ENCODE data around the gene TCFL5. TPM values are rescaled to one million over a fixed set of nuclear protein-coding genes. Genes with fewer than 3 reads are reported as not detected.
"Not testable (repeated sequence)": the region's sequence is repeated elsewhere in the genome, so short reads cannot be mapped to it uniquely, and the experiment has no call there.

Gene TCFL5
- total RNA-seq, 1 experiment from 2014 or later, result 20.4 TPM

DNA sequence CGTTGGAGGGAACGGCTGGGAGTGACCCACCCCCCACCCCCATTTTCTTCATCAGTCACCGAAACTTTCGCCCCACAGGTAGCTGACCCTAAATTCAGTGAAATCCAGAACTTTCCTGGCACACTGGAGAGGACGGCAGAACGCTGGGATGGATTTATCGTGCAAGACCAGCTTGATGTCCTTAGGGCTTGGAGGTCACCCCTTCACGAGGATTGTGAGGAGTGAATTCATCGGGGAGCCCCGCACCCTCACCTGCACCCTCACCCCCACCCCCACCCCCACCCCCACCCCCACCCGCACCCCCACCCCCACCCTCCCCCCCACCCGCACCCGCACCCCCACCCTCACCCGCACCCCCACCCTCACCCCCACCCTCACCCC lies 13.3 kb upstream of the TCFL5 start (continued):
- TF ChIP-seq, protein P1, sequence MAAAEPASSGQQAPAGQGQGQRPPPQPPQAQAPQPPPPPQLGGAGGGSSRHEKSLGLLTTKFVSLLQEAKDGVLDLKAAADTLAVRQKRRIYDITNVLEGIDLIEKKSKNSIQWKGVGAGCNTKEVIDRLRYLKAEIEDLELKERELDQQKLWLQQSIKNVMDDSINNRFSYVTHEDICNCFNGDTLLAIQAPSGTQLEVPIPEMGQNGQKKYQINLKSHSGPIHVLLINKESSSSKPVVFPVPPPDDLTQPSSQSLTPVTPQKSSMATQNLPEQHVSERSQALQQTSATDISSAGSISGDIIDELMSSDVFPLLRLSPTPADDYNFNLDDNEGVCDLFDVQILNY (CRISPR knock-in tag; IDR thresholded peaks at IDR 0.05), result no peak
- TF ChIP-seq RELA (CRISPR knock-in tag; IDR thresholded peaks at IDR 0.05; ENCODE audit: borderline replicate concordance), result no peak
- no peak for TF ChIP-seq FOXK1 (CRISPR knock-in tag; IDR thresholded peaks at IDR 0.05)
- TF ChIP-seq, protein P2, sequence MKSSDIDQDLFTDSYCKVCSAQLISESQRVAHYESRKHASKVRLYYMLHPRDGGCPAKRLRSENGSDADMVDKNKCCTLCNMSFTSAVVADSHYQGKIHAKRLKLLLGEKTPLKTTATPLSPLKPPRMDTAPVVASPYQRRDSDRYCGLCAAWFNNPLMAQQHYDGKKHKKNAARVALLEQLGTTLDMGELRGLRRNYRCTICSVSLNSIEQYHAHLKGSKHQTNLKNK (CRISPR knock-in tag; IDR thresholded peaks at IDR 0.05), result no peak

DNA sequence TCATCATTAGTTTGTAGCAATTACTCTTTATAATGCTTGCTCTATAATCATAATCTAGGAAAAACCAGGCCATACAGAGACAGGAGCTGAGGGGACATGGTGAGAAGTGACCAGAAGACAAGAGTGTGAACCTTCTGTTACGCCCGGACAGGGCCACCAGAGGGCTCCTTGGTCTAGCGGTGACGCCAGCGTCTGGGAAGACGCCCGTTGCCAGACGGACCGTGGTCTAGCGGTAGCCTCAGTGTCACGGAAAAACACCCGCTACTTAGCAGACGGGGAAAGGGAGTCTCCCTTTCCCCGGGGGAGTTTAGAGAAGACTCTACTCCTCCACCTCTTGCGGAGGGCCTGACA lies 12.0 kb upstream of the TCFL5 start:
- 0 out of 2 replicates have a peak, but pooled peaks have one; percentile 15 for TF ChIP-seq GABPB1 (CRISPR knock-in tag; IDR thresholded peaks at IDR 0.05)
- 0 out of 2 replicates have a peak, but pooled peaks have one; percentile 10 for TF ChIP-seq SMAD4 (CRISPR knock-in tag; IDR thresholded peaks at IDR 0.05)
- CTCF ChIA-PET, result interaction anchor here (0.8 to 2.3 kb wide), 9 partner anchors 21 to 299 kb away, joined by 3 to 8 read pairs (median 4); partner anchors contain the start of gene BHLHE23
- H3K27me3 Mint-ChIP-seq (ENCODE audit: low read depth); H3K9me3 Mint-ChIP-seq; POLR2A ChIA-PET; H3K27ac Mint-ChIP-seq; ATAC-seq; H3K36me3 Mint-ChIP-seq: not testable (repeated sequence)
- peak; percentile 79 for DNase-seq (ENCODE audit: low spot score)
- Mint-ChIP-seq H3K4me3 (0 out of 2 replicates have a peak overlapping the region, but pooled peaks have one; percentile 50), H3K4me1 (peaks cover 30% of the 10 kb centered on the region)

DNA sequence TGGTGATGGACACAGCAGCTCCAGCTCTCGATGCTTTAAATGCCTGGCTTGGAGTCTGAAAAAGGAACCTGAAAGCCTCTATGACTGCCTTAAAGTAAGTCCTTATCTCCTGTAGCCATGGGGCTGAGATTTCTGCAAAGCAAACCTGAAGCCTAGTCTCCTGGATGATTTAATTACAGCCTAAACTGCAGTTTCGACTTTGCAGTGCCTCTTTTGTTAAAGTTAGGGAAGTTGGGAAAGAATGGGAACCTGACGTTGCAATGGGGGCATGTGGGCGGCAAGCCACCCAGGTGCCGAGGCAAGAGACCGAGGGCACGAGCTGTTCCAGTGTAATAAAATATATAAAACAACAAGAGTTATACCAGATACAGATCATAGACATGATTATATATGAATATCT lies 11.7 kb upstream of the TCFL5 start:
- DNase-seq (ENCODE audit: low spot score) (no peak), ATAC-seq (no peak)
- ChIA-PET CTCF (interaction anchor here (0.8 to 2.3 kb wide), 9 partner anchors 21 to 300 kb away, joined by 3 to 8 read pairs (median 4); partner anchors contain the start of gene BHLHE23), POLR2A (no interaction called here)
- Mint-ChIP-seq H3K27ac (0 out of 2 replicates have a peak overlapping the region, but pooled peaks have one; percentile 36), H3K4me3 (no peak overlapping the region), H3K36me3 (no peaks in the 10 kb centered on the region), H3K27me3 (ENCODE audit: low read depth) (no peaks in the 10 kb centered on the region; the same call in 1 of the 2 replicates), H3K4me1 (peaks cover 27% of the 10 kb centered on the region), H3K9me3 (no peaks in the 10 kb centered on the region)
- TF ChIP-seq NFYB (CRISPR knock-in tag; conservative IDR thresholded peaks at IDR 0.05; ENCODE audit: low read depth) (no peak), ZNF121 (CRISPR knock-in tag; IDR thresholded peaks at IDR 0.05) (no peak)
- TF ChIP-seq, protein P3, sequence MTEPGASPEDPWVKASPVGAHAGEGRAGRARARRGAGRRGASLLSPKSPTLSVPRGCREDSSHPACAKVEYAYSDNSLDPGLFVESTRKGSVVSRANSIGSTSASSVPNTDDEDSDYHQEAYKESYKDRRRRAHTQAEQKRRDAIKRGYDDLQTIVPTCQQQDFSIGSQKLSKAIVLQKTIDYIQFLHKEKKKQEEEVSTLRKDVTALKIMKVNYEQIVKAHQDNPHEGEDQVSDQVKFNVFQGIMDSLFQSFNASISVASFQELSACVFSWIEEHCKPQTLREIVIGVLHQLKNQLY (CRISPR knock-in tag; IDR thresholded peaks at IDR 0.05), result no peak
- TF ChIP-seq, protein P4, sequence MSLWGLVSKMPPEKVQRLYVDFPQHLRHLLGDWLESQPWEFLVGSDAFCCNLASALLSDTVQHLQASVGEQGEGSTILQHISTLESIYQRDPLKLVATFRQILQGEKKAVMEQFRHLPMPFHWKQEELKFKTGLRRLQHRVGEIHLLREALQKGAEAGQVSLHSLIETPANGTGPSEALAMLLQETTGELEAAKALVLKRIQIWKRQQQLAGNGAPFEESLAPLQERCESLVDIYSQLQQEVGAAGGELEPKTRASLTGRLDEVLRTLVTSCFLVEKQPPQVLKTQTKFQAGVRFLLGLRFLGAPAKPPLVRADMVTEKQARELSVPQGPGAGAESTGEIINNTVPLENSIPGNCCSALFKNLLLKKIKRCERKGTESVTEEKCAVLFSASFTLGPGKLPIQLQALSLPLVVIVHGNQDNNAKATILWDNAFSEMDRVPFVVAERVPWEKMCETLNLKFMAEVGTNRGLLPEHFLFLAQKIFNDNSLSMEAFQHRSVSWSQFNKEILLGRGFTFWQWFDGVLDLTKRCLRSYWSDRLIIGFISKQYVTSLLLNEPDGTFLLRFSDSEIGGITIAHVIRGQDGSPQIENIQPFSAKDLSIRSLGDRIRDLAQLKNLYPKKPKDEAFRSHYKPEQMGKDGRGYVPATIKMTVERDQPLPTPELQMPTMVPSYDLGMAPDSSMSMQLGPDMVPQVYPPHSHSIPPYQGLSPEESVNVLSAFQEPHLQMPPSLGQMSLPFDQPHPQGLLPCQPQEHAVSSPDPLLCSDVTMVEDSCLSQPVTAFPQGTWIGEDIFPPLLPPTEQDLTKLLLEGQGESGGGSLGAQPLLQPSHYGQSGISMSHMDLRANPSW (CRISPR knock-in tag; conservative IDR thresholded peaks at IDR 0.05; ENCODE audit: low read depth), result no peak
- TF ChIP-seq, protein P5, sequence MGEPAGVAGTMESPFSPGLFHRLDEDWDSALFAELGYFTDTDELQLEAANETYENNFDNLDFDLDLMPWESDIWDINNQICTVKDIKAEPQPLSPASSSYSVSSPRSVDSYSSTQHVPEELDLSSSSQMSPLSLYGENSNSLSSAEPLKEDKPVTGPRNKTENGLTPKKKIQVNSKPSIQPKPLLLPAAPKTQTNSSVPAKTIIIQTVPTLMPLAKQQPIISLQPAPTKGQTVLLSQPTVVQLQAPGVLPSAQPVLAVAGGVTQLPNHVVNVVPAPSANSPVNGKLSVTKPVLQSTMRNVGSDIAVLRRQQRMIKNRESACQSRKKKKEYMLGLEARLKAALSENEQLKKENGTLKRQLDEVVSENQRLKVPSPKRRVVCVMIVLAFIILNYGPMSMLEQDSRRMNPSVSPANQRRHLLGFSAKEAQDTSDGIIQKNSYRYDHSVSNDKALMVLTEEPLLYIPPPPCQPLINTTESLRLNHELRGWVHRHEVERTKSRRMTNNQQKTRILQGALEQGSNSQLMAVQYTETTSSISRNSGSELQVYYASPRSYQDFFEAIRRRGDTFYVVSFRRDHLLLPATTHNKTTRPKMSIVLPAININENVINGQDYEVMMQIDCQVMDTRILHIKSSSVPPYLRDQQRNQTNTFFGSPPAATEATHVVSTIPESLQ (CRISPR knock-in tag; IDR thresholded peaks at IDR 0.05), result no peak

DNA sequence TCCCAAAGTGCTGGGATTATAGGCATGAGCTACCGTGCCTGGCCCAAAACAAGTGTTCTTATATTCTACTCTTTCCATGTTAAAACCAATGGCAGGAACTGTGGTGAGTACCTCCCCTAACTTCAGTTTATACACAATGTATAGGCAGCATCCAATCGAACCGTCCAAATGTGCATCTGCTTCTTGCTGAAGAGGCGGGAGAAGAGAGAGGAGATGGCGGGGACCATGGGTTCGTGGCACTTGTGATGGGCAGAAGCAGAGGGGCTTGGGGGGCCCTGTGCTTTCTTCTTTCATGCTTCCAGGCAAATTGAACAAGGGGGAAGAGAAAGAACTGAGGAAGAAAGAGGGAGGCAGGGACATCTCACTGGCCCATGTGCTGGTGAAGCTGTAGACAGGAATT lies 11.2 kb upstream of the TCFL5 start:
- H3K4me1 Mint-ChIP-seq, result peaks cover 24% of the 10 kb centered on the region
- no peak overlapping the region for H3K27ac Mint-ChIP-seq
- H3K4me3 Mint-ChIP-seq, result no peak overlapping the region
- no peak for DNase-seq (ENCODE audit: low spot score)
- no peaks in the 10 kb centered on the region for H3K9me3 Mint-ChIP-seq
- CTCF ChIA-PET, result interaction anchor here (0.5 to 1.6 kb wide), 5 partner anchors 22 to 612 kb away, joined by 3 to 6 read pairs (median 4); no protein-coding TSS in a partner anchor
- no peaks in the 10 kb centered on the region for H3K36me3 Mint-ChIP-seq
- no peaks in the 10 kb centered on the region; the same call in 1 of the 2 replicates for H3K27me3 Mint-ChIP-seq (ENCODE audit: low read depth)
- no peak for ATAC-seq
- TF ChIP-seq HMGA2 (CRISPR knock-in tag; IDR thresholded peaks at IDR 0.05) (no peak), NFE2L1 (CRISPR knock-in tag; IDR thresholded peaks at IDR 0.05) (no peak), ZNF317 (CRISPR knock-in tag; IDR thresholded peaks at IDR 0.05; ENCODE audit: borderline replicate concordance, low read depth) (no peak), FOXK1 (CRISPR knock-in tag; IDR thresholded peaks at IDR 0.05) (no peak), CREM (CRISPR knock-in tag; IDR thresholded peaks at IDR 0.05) (no peak), SOX15 (CRISPR knock-in tag; IDR thresholded peaks at IDR 0.05) (no peak), CBFB (CRISPR knock-in tag; IDR thresholded peaks at IDR 0.05; ENCODE audit: low read depth) (no peak), ZNF138 (CRISPR knock-in tag; conservative IDR thresholded peaks at IDR 0.05) (no peak)
- TF ChIP-seq, protein P6, sequence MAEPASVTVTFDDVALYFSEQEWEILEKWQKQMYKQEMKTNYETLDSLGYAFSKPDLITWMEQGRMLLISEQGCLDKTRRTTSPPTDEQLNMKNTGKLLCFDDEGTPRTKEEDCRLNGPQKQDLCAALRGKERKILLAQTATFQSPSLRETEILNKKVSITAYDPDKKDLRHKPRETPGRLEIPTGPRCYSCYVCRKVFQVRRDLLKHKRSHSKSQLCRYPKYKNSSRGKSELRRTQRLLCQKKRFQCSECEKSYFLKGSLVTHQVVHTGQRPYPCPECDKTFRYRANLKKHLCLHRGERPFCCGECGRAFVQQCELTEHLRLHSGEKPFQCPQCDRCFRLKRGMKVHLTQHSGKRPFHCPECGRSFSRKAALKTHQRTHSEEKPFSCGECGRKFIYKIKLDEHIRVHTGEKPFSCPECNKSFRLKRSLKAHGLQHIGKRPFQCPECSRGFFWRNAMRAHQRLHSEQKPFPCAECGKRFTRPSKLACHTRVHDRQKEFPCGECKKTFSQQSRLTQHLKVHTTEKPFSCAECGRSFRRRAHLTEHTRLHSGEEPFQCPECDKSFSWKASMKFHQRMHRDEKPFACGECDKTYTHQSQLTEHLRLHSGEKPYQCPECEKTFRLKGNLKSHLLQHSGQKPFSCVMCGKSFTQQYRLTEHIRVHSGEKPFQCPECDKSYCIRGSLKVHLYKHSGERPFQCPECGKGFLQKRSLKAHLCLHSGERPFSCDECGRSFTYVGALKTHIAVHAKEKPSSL (CRISPR knock-in tag; conservative IDR thresholded peaks at IDR 0.05), result no peak
- POLR2A ChIA-PET, result no interaction called here

Measured in WTC11 (cell line).